ENCODE measurements around the gene ASIC4. TPM values are rescaled to one million over a fixed set of nuclear protein-coding genes. Genes with fewer than 3 reads are reported as not detected.
A peak's percentile ranks its signal among the peaks of the same experiment; 100 is the strongest.

Gene ASIC4
- total RNA-seq, 1 experiment from 2014 or later = not detected

- Histone ChIP-seq H3K27me3 (replicated peaks) (peaks cover 44% of the 10 kb centered on the region), H3K4me3 (no peak overlapping the region), H3K27ac (no peak overlapping the region), H3K4me1 (replicated peaks) (peaks cover 10% of the 10 kb centered on the region), H3K9me3 (replicated peaks) (no peaks in the 10 kb centered on the region), H3K36me3 (peaks cover 5% of the 10 kb centered on the region)
- DNase-seq (ENCODE audit: low read depth in 1 of 2, low spot score in 2 of 2) = no peak
These were observed 5.1 kb upstream of the ASIC4 start for GRCh38 chr2:219508971-219509779.

DNA sequence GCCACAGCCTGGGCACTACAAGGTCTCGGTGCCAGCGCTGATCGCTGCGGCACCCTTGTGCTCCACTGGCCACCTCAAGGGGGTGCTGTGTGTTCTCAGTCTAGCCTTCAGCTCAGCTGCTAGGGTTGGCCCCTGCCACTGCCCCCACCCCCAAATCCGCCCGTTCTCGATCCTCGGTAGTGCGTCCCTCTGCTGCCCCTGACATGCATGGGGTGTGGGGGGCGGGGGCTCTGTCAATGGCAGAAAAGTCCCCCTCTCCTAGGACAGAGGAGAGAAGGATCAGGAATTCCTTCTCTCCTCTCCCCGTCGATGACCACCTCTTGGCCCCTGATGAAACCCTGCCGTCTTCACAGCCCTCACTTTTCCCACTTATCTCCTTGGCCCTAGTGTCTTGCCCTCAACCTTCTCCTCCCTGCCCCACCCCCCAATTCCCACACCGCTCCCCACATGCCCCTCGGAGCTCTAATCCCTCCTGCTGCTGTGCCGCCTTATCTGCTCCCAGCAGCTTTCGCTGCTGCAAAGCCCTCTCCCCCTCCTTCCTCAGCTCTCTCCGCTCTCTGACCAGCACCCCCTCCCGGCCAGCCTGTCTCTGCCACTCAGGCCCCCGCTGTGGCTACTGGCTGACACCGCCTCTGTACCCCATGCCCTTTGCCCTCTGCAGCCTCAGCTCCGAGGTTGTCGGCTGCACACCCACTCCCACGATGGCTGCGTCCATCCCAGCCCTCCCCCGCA is 4.3 kb upstream of the ASIC4 start:
- peaks cover 10% of the 10 kb centered on the region for H3K4me1 ChIP-seq (replicated peaks)
- H3K36me3 ChIP-seq = no peaks in the 10 kb centered on the region
- peak; percentile 39 to 59 for DNase-seq (ENCODE audit: low read depth in 1 of 2, low spot score in 2 of 2)
- no peak overlapping the region for H3K27ac ChIP-seq
- H3K27me3 ChIP-seq (replicated peaks) = peaks cover 52% of the 10 kb centered on the region
- H3K9me3 ChIP-seq (replicated peaks) = no peaks in the 10 kb centered on the region
- no peak overlapping the region; the same call in 1 of the 2 replicates for H3K4me3 ChIP-seq

GRCh38 chr2:219510512-219511135 is 3.7 kb upstream of the ASIC4 start:
- Histone ChIP-seq H3K4me1 (replicated peaks) (peaks cover 10% of the 10 kb centered on the region), H3K9me3 (replicated peaks) (no peaks in the 10 kb centered on the region), H3K27ac (no peak overlapping the region), H3K27me3 (replicated peaks) (peaks cover 59% of the 10 kb centered on the region), H3K36me3 (no peaks in the 10 kb centered on the region), H3K4me3 (no peak overlapping the region)
- no peak for DNase-seq (ENCODE audit: low read depth in 1 of 2, low spot score in 2 of 2)

DNA sequence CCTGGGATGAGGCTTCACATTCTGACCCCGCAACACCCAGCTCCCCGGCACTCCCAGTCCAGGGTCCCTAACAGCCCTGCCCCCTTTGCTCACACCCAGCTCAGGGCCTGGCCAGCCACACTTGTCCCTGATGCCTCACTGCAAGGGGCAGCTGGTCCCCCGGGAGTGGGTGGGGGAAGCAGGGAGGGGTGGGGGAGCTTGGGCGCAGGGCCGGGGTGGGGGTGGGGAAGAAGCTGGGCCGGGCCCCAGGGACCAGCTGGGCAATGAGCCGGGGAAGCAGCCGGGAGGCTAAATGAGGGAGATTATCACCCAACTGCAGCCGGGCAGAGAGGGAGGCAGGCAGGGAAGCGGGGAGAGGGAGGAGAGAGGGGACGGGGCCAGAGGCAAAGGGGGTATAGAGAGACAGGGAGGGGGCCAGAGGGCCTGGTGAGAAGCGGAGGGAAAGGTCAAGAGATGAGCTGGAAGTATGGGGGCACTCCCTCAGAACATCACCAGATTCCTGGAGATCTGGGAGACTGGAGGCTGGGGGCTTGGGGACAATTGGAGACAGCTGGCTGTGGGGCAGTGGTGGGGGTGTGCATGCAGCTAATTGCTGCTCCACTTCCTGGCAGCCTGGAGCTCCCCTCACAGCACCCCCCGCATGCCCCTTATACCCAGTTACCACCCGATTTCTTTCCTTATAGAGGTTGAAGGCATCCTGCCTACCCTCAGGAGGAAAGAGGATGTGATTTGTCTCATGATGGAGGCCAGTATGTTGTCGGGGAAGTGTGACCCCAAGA is 2.5 kb upstream of the ASIC4 start:
- no peak overlapping the region for H3K27ac ChIP-seq
- H3K4me1 ChIP-seq (replicated peaks) = peaks cover 10% of the 10 kb centered on the region
- no peaks in the 10 kb centered on the region for H3K9me3 ChIP-seq (replicated peaks)
- H3K36me3 ChIP-seq = no peaks in the 10 kb centered on the region
- H3K27me3 ChIP-seq (replicated peaks) = peaks cover 65% of the 10 kb centered on the region
- H3K4me3 ChIP-seq = no peak overlapping the region
- no peak for DNase-seq (ENCODE audit: low read depth in 1 of 2, low spot score in 2 of 2)

DNA sequence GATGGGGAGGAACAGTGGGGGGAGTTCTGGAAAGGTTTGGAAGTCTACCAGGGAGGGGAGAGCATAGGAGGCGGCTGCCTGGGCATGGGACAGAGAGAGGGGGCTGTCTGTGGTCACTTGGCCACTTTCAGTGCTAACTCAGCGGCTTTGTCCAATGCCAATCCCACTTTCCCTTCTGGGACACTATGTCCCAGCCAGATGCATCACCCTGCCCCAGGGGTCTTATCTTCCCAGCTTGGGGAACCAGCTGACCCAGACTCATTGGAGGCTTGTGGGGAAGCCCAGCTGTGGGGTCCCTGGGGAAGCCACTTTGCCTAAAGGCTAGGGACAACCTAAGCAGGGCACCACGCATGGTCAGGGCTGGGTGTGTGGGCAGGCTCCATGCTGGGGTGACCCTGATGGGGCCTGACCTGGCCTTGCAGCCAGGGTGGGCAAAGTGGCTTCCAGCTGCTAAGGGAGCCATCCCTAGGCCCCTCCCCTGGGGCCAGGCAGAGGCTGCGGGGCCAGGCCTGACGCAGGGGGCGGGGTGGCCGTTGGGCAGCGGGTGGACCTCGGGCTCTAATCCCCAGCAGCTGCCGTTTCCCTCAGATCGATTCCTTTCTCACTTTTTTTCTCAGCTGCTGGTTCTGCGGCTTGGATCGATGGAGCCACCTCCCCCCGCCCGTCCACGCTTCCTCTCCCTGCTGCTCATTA is 1.6 kb upstream of the ASIC4 start:
- Histone ChIP-seq H3K4me3 (no peak overlapping the region), H3K27ac (no peak overlapping the region), H3K36me3 (no peaks in the 10 kb centered on the region), H3K27me3 (replicated peaks) (peaks cover 70% of the 10 kb centered on the region), H3K4me1 (replicated peaks) (peaks cover 10% of the 10 kb centered on the region), H3K9me3 (replicated peaks) (no peaks in the 10 kb centered on the region)
- DNase-seq (ENCODE audit: low read depth in 1 of 2, low spot score in 2 of 2) = no peak

- Histone ChIP-seq H3K4me3 (no peak overlapping the region), H3K27ac (no peak overlapping the region), H3K4me1 (replicated peaks) (peaks cover 10% of the 10 kb centered on the region), H3K9me3 (replicated peaks) (no peaks in the 10 kb centered on the region), H3K27me3 (replicated peaks) (peaks cover 76% of the 10 kb centered on the region), H3K36me3 (no peaks in the 10 kb centered on the region)
- no peak for DNase-seq (ENCODE audit: low read depth in 1 of 2, low spot score in 2 of 2)
These were observed 495 bp upstream of the ASIC4 start for GRCh38 chr2:219513787-219514186.

- Histone ChIP-seq H3K36me3 (no peaks in the 10 kb centered on the region), H3K27me3 (replicated peaks) (peaks cover 72% of the 10 kb centered on the region)
These were observed 554 bp downstream of the ASIC4 start for GRCh38 chr2:219514836-219515235.

GRCh38 chr2:219515874-219516629 is 1.8 kb downstream of the ASIC4 start:
- Histone ChIP-seq H3K9me3 (replicated peaks) (no peaks in the 10 kb centered on the region), H3K27ac (no peak overlapping the region), H3K4me3 (no peak overlapping the region), H3K4me1 (replicated peaks) (no peaks in the 10 kb centered on the region), H3K36me3 (no peaks in the 10 kb centered on the region), H3K27me3 (replicated peaks) (peaks cover 60% of the 10 kb centered on the region)
- no peak for DNase-seq (ENCODE audit: low read depth in 1 of 2, low spot score in 2 of 2)

More at GRCh38 chr2:219514836-219515235, 554 bp downstream of the ASIC4 start:
- no peaks in the 10 kb centered on the region for H3K9me3 ChIP-seq (replicated peaks)
- H3K27ac ChIP-seq = no peak overlapping the region
- DNase-seq (ENCODE audit: low read depth in 1 of 2, low spot score in 2 of 2) = no peak
- H3K4me3 ChIP-seq = no peak overlapping the region
- H3K4me1 ChIP-seq (replicated peaks) = peaks cover 7% of the 10 kb centered on the region

DNA sequence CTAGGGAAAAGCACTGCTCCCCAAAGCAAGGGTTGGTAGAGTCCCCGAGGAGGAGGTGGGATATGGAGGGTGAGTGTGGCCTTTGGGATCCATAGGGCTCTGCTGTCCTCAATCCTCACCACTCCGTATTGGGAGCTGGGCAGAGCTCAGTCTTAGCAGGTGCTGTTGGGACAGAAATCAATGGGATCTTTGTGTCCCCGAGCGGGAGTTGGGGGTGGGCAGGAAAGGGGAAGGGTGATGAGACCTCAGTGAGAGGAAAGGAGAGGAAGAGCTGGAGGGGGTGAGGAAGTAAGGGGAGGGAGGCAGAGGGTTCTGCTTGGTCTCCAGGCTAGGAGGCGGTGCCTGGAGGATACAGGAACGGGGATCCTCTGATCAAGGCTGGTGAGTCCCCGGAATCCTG is 2.6 kb downstream of the ASIC4 start:
- Histone ChIP-seq H3K36me3 (no peaks in the 10 kb centered on the region), H3K4me1 (replicated peaks) (peaks cover 7% of the 10 kb centered on the region), H3K4me3 (no peak overlapping the region), H3K27me3 (replicated peaks) (peaks cover 55% of the 10 kb centered on the region), H3K9me3 (replicated peaks) (no peaks in the 10 kb centered on the region), H3K27ac (no peak overlapping the region)
- no peak for DNase-seq (ENCODE audit: low read depth in 1 of 2, low spot score in 2 of 2)

DNA sequence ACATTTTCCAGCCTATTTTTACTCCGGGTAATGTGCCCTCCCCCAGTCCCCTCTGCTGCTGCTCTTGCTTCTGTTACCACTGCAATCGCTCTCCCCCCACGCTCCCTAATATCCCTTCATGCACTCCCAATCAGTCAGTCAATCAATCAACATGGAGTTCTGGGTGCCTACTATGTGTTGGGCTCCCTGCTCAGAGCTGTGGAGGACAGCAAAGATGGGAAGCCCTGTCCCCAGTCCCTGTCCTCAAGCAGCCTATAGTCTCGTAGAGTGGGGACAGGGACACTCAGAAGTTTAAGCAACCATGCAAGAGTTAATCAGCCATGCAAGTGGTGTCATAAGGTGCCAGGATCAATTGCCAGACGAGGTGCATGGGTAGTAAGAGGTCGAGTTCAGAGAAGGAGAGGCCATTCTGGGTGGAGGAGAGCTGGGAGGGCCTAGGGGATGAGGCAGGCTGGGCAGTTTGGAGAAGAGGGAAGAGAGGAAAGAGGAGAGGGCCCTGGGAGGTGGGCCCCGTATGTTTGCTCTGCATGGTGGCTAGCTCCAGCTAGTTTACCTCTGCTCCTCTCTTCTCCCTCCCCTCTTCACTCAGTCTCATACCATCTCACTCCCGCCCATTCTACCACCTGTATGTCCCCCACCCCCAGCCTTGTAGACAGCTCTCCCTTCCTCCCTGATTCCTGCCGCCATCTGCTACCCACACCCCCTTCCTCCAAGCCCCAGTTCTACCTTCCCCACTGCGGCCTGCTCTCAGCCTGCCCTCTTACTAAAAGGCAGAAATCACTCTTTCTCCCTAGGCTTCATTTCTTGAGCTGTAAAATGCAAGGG is 3.9 kb downstream of the ASIC4 start:
- DNase-seq (ENCODE audit: low read depth in 1 of 2, low spot score in 2 of 2) = no peak
- H3K27ac ChIP-seq = no peak overlapping the region
- no peaks in the 10 kb centered on the region for H3K9me3 ChIP-seq (replicated peaks)
- no peaks in the 10 kb centered on the region for H3K36me3 ChIP-seq
- peaks cover 44% of the 10 kb centered on the region for H3K27me3 ChIP-seq (replicated peaks)
- H3K4me1 ChIP-seq (replicated peaks) = peaks cover 14% of the 10 kb centered on the region
- H3K4me3 ChIP-seq = no peak overlapping the region

DNA sequence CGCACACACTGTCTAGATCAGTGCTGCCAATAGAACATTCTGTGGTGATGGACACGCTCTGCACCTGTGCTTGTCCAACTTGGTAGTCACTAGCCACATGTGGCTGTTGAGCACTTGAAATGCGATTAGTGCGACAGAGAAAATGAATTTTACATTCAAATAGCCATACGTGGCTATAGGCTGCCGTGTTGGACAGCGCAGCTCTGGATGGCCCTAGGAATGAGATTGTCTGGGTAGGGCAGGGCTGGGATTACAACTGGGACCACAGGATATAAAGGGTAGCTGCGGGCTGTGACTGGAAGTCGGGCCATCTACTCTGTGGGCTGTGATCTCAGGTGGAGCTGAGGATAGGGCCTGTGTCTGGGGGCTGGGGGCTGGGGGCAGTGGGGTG is 5.2 kb downstream of the ASIC4 start:
- Histone ChIP-seq H3K27ac (no peak overlapping the region), H3K27me3 (replicated peaks) (peaks cover 36% of the 10 kb centered on the region), H3K4me3 (no peak overlapping the region), H3K36me3 (no peaks in the 10 kb centered on the region), H3K4me1 (replicated peaks) (peaks cover 14% of the 10 kb centered on the region), H3K9me3 (replicated peaks) (no peaks in the 10 kb centered on the region)
- no peak for DNase-seq (ENCODE audit: low read depth in 1 of 2, low spot score in 2 of 2)

GRCh38 chr2:219520079-219520478 is 5.8 kb downstream of the ASIC4 start:
- peaks cover 14% of the 10 kb centered on the region for H3K4me1 ChIP-seq (replicated peaks)
- H3K36me3 ChIP-seq = no peaks in the 10 kb centered on the region
- no peak for DNase-seq (ENCODE audit: low read depth in 1 of 2, low spot score in 2 of 2)
- H3K27me3 ChIP-seq (replicated peaks) = peaks cover 31% of the 10 kb centered on the region
- no peak overlapping the region for H3K4me3 ChIP-seq
- no peak overlapping the region for H3K27ac ChIP-seq
- H3K9me3 ChIP-seq (replicated peaks) = no peaks in the 10 kb centered on the region

All from SJSA1 (cell line).